22Rv1 (cell line): ENCODE results near the gene P2RX1.
"Not testable (repeated sequence)": the region's sequence is repeated elsewhere in the genome, so short reads cannot be mapped to it uniquely, and the experiment has no call there.

ENCODE experiments used
- H3K27ac ChIP-seq: fragments of 450-650 bp; 2 replicates; pipeline ENCODE4 v1.5.1; 2017
- CTCF ChIP-seq: fragments of 450-650 bp; IDR thresholded peaks from 2 replicates; pipeline ENCODE4 v1.5.1; 2017; ENCODE audit warnings: mild to moderate bottlenecking
- ZFX ChIP-seq: fragments of 450-650 bp; IDR thresholded peaks from 2 replicates; pipeline ENCODE4 v1.6.1; 2017; ENCODE audit warnings: antibody characterized with exemption, borderline replicate concordance

Gene P2RX1

GRCh38 chr17:3865176-3865575 lies 51.1 kb downstream of the P2RX1 start:
- H3K27ac ChIP-seq: no peak overlapping the region
- TF ChIP-seq ZFX: no peak
- TF ChIP-seq CTCF: no peak

GRCh38 chr17:3864534-3864933 lies 51.7 kb downstream of the P2RX1 start:
- no peak overlapping the region for H3K27ac ChIP-seq
- no peak for TF ChIP-seq ZFX
- TF ChIP-seq CTCF: no peak

GRCh38 chr17:3861761-3862681 lies 54.2 kb downstream of the P2RX1 start:
- TF ChIP-seq ZFX: no peak
- TF ChIP-seq CTCF: no peak
- no peak overlapping the region for H3K27ac ChIP-seq

- no peak overlapping the region for H3K27ac ChIP-seq
- TF ChIP-seq ZFX (no peak), CTCF (no peak)
Measured at GRCh38 chr17:3860939-3861700, 55.1 kb downstream of the P2RX1 start.

GRCh38 chr17:3859940-3860339 lies 56.3 kb downstream of the P2RX1 start:
- TF ChIP-seq ZFX (no peak), CTCF (no peak)
- H3K27ac ChIP-seq: no peak overlapping the region

GRCh38 chr17:3857261-3858105 lies 58.8 kb downstream of the P2RX1 start:
- H3K27ac ChIP-seq: no peak overlapping the region
- TF ChIP-seq ZFX (no peak), CTCF (no peak)

GRCh38 chr17:3854204-3854603 lies 62.1 kb downstream of the P2RX1 start:
- not testable (repeated sequence) for H3K27ac ChIP-seq
